ENCODE measurements around the gene CMTM7. TPM values are rescaled to one million over a fixed set of nuclear protein-coding genes. Genes with fewer than 3 reads are reported as not detected.

CMTM7 gene
- total RNA-seq, 1 experiment from 2014 or later = 62.6 TPM

DNA sequence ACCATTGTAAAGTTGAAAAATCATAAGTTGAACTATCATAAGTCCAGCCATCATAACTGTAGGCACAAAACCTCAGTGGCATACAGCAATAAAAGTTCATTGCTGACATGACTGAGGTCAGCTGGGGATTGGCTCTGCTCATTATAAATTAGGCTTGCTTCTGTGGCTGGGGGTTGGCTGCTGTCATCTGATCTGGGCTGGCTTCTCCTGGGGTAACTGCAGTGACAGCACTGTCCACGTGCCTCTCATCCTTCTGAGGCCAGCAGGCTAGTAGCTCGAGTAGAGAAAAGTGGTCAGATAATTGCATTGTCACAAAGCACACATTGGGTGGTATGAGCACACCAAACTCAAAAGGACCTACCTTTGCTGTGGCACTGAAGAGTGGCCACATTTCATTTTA is 31.3 kb downstream of the CMTM7 start:
- Histone ChIP-seq H3K4me1 (ENCODE audit: control insufficient read depth in 1 of 2, insufficient read depth in 2 of 2, low read length in 2 of 2) (peaks cover 63 to 92% of the 10 kb centered on the region in 2 experiments), H3K27ac (ENCODE audit: low read depth, low read length) (peak overlapping the region; percentile 97), H3K36me3 (ENCODE audit: control insufficient read depth in 1 of 2, insufficient read depth in 2 of 2, low read length in 2 of 2) (peaks cover 0 to 5% of the 10 kb centered on the region in 2 experiments; a peak in 2 of 4 replicates), H3K4me2 (ENCODE audit: low read length) (peak overlapping the region; percentile 84), H2AFZ (ENCODE audit: low read depth, low read length, poor library complexity, severe bottlenecking) (no peak overlapping the region), H3K27me3 (ENCODE audit: insufficient read depth, low read length) (no peaks in the 10 kb centered on the region), H3K79me2 (ENCODE audit: insufficient read depth, low read length) (peaks cover 97% of the 10 kb centered on the region), H3K9ac (ENCODE audit: low read length) (peak overlapping the region; percentile 81), H4K20me1 (ENCODE audit: insufficient read depth) (no peaks in the 10 kb centered on the region), H3K4me3 (replicated peaks in 1 of 2; ENCODE audit: low read depth in 1 of 2, low read length in 2 of 2) (peak overlapping the region in 1 of 2 experiments; percentile 51; a peak in 1 of 4 replicates), H3K9me3 (ENCODE audit: control insufficient read depth in 1 of 2, insufficient read depth in 1 of 2, low read depth in 1 of 2, low read length in 2 of 2) (no peaks in the 10 kb centered on the region), H3K9me2 (ENCODE audit: insufficient read depth) (no peaks in the 10 kb centered on the region; the same call in 1 of the 2 replicates)
- ChIA-PET RAD21 (ENCODE audit: low non-redundant PET in 1 of 2, low total read pairs in 2 of 2, uncharacterized antibody in 2 of 2, unreplicated experiment in 2 of 2) (interaction anchor here in 1 of 2 experiments (0.6 kb wide), 1 partner anchor 41 kb away, joined by 3 read pairs; no protein-coding TSS in a partner anchor), CTCF (interaction anchor here (1.6 to 1.9 kb wide), 2 partner anchors 45 to 48 kb away, joined by 3 to 8 read pairs; no protein-coding TSS in a partner anchor), POLR2A (no interaction called here)
- ATAC-seq = no peak
- TF ChIP-seq SP1 (IDR thresholded peaks at IDR 0.05; ENCODE audit: low read depth) (no peak), POLR2AphosphoS5 (IDR thresholded peaks at IDR 0.05; ENCODE audit: low read depth, low read length) (no peak), RAD21 (IDR thresholded peaks at IDR 0.05; ENCODE audit: low read depth) (no peak), POLR2A (IDR thresholded peaks at IDR 0.05; ENCODE audit: borderline replicate concordance, extremely low read depth, insufficient read depth, insufficient read length) (no peak), SRF (IDR thresholded peaks at IDR 0.05; ENCODE audit: low read depth) (no peak), JUND (IDR thresholded peaks at IDR 0.05) (no peak), ZNF274 (IDR thresholded peaks at IDR 0.05; ENCODE audit: low read depth, low read length) (no peak), CEBPB (IDR thresholded peaks at IDR 0.05; ENCODE audit: low read depth) (no peak)
- intact Hi-C loops (cut with micrococcal nuclease) = no loop called here
- DNase-seq (ENCODE audit: low read depth, low spot score) = no peak
- BruUV-seq (replicated peaks) = no TSS peak

DNA sequence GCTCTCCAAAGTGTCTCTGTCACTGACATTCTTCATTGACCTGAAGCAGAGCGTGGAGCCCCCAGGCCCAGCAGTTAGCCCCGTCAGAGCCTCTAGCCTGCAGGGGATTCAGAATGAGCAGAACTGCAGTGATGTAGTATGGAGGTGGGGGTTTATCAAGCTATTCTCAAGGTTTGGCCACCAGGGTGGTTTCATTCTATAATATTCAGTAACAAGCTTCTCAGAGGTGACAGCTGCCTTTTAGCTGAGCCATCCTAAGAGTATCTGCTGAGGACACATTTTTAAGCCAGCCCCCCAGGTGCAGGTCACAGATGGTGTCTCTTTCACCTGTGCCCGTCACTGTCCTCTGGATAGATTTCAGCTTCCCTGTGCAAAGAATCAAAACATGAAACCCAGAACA is 31.9 kb downstream of the CMTM7 start:
- POLR2A ChIA-PET = no interaction called here
- no peaks in the 10 kb centered on the region for H3K9me3 ChIP-seq (ENCODE audit: control insufficient read depth in 1 of 2, insufficient read depth in 1 of 2, low read depth in 1 of 2, low read length in 2 of 2)
- intact Hi-C loops (cut with micrococcal nuclease) = no loop called here
- RAD21 ChIA-PET (ENCODE audit: low non-redundant PET in 1 of 2, low total read pairs in 2 of 2, uncharacterized antibody in 2 of 2, unreplicated experiment in 2 of 2) = interaction anchor here in 1 of 2 experiments (0.6 kb wide), 1 partner anchor 41 kb away, joined by 3 read pairs; no protein-coding TSS in a partner anchor
- no peaks in the 10 kb centered on the region; the same call in 1 of the 2 replicates for H3K9me2 ChIP-seq (ENCODE audit: insufficient read depth)
- H3K27me3 ChIP-seq (ENCODE audit: insufficient read depth, low read length) = no peaks in the 10 kb centered on the region
- H3K79me2 ChIP-seq (ENCODE audit: insufficient read depth, low read length) = peaks cover 97% of the 10 kb centered on the region
- TF ChIP-seq POLR2A (IDR thresholded peaks at IDR 0.05; ENCODE audit: borderline replicate concordance, extremely low read depth, insufficient read depth, insufficient read length) (no peak), TCF7L2 (IDR thresholded peaks at IDR 0.05; ENCODE audit: borderline replicate concordance, extremely low read depth, insufficient read depth, insufficient read length) (no peak), YY1 (IDR thresholded peaks at IDR 0.05; ENCODE audit: extremely low read depth, insufficient replicate concordance, low read depth, low read length) (no peak), EGR1 (IDR thresholded peaks at IDR 0.05; ENCODE audit: low read depth) (no peak), SIN3A (IDR thresholded peaks at IDR 0.05; ENCODE audit: low read depth) (no peak), POLR2AphosphoS5 (IDR thresholded peaks at IDR 0.05; ENCODE audit: low read depth, low read length) (no peak), ZNF274 (IDR thresholded peaks at IDR 0.05; ENCODE audit: low read depth, low read length) (no peak), FOSL1 (IDR thresholded peaks at IDR 0.05; ENCODE audit: low read depth) (no peak), CBX3 (IDR thresholded peaks at IDR 0.05; ENCODE audit: low read depth) (no peak), ZFX (IDR thresholded peaks at IDR 0.05) (no peak)
- TF ChIP-seq, protein P1, sequence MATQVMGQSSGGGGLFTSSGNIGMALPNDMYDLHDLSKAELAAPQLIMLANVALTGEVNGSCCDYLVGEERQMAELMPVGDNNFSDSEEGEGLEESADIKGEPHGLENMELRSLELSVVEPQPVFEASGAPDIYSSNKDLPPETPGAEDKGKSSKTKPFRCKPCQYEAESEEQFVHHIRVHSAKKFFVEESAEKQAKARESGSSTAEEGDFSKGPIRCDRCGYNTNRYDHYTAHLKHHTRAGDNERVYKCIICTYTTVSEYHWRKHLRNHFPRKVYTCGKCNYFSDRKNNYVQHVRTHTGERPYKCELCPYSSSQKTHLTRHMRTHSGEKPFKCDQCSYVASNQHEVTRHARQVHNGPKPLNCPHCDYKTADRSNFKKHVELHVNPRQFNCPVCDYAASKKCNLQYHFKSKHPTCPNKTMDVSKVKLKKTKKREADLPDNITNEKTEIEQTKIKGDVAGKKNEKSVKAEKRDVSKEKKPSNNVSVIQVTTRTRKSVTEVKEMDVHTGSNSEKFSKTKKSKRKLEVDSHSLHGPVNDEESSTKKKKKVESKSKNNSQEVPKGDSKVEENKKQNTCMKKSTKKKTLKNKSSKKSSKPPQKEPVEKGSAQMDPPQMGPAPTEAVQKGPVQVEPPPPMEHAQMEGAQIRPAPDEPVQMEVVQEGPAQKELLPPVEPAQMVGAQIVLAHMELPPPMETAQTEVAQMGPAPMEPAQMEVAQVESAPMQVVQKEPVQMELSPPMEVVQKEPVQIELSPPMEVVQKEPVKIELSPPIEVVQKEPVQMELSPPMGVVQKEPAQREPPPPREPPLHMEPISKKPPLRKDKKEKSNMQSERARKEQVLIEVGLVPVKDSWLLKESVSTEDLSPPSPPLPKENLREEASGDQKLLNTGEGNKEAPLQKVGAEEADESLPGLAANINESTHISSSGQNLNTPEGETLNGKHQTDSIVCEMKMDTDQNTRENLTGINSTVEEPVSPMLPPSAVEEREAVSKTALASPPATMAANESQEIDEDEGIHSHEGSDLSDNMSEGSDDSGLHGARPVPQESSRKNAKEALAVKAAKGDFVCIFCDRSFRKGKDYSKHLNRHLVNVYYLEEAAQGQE (IDR thresholded peaks at IDR 0.05; ENCODE audit: low read depth) = no peak
- H4K20me1 ChIP-seq (ENCODE audit: insufficient read depth) = no peaks in the 10 kb centered on the region
- no TSS peak for BruUV-seq (replicated peaks)
- CTCF ChIA-PET = interaction anchor here (1.6 kb wide), 1 partner anchor 49 kb away, joined by 3 read pairs; no protein-coding TSS in a partner anchor
- no peak overlapping the region for H3K4me3 ChIP-seq (replicated peaks in 1 of 2; ENCODE audit: low read depth in 1 of 2, low read length in 2 of 2)
- H3K4me1 ChIP-seq (ENCODE audit: control insufficient read depth in 1 of 2, insufficient read depth in 2 of 2, low read length in 2 of 2) = peaks cover 57 to 91% of the 10 kb centered on the region in 2 experiments
- H3K4me2 ChIP-seq (ENCODE audit: low read length) = peak overlapping the region; percentile 84
- DNase-seq (ENCODE audit: low read depth, low spot score) (no peak), ATAC-seq (no peak)
- no peak overlapping the region for H2AFZ ChIP-seq (ENCODE audit: low read depth, low read length, poor library complexity, severe bottlenecking)
- peak overlapping the region; percentile 81; the same call in 1 of the 2 replicates for H3K9ac ChIP-seq (ENCODE audit: low read length)
- H3K36me3 ChIP-seq (ENCODE audit: control insufficient read depth in 1 of 2, insufficient read depth in 2 of 2, low read length in 2 of 2) = peaks cover 0 to 5% of the 10 kb centered on the region in 2 experiments; a peak in 2 of 4 replicates
- no peak overlapping the region for H3K27ac ChIP-seq (ENCODE audit: low read depth, low read length)

Data from HCT116 (cell line).